ENCODE data around the gene EPO.
"Not testable (repeated sequence)": the region's sequence is repeated elsewhere in the genome, so short reads cannot be mapped to it uniquely, and the experiment has no call there.

The EPO gene

GRCh38 chr7:100724364-100724763 is 4.1 kb downstream of the EPO start:
- H3K4me1 ChIP-seq (ENCODE audit: control extremely low read depth in 1 of 4, control insufficient read depth in 4 of 4, insufficient read depth in 4 of 4, low read length in 3 of 4) = peaks cover 0 to 14% (median 8%) of the 10 kb centered on the region in 4 experiments
- WGBS (ENCODE audit: insufficient coverage) = 100% methylated on average over 1 of the region's 2 CpGs
- H3K27ac ChIP-seq (ENCODE audit: insufficient read depth in 1 of 2, low read depth in 1 of 2, low read length in 2 of 2, poor library complexity in 1 of 2, severe bottlenecking in 2 of 2); H3K4me3 ChIP-seq (ENCODE audit: control insufficient read depth in 1 of 7, extremely low read depth in 1 of 7, insufficient read depth in 4 of 7, low read depth in 2 of 7, low read length in 6 of 7); DNase-seq; H3K9me3 ChIP-seq (ENCODE audit: control extremely low read depth in 1 of 5, control insufficient read depth in 4 of 5, insufficient read depth in 2 of 5, low read depth in 1 of 5, low read length in 4 of 5); H3K36me3 ChIP-seq (ENCODE audit: control insufficient read depth in 4 of 4, insufficient read depth in 4 of 4, low read length in 3 of 4); POLR2A ChIA-PET: not testable (repeated sequence)
- H3K27me3 ChIP-seq (replicated peaks in 2 of 5; ENCODE audit: control insufficient read depth in 4 of 5, insufficient read depth in 5 of 5, low read length in 4 of 5) = peaks cover 2 to 43% (median 29%) of the 10 kb centered on the region in 5 experiments
- CTCF ChIA-PET = interaction anchor here (1.0 to 5.0 kb wide), 6 partner anchors 8 to 127 kb away, joined by 3 to 30 read pairs (median 8); partner anchors contain the start of genes POP7, SLC12A9 and ZAN

GRCh38 chr7:100726996-100727761 is 6.9 kb downstream of the EPO start:
- Histone ChIP-seq H3K4me1 (ENCODE audit: control extremely low read depth in 1 of 4, control insufficient read depth in 4 of 4, insufficient read depth in 4 of 4, low read length in 3 of 4) (no peaks in the 10 kb centered on the region), H3K36me3 (ENCODE audit: control insufficient read depth in 4 of 4, insufficient read depth in 4 of 4, low read length in 3 of 4) (no peaks in the 10 kb centered on the region), H3K27me3 (replicated peaks in 2 of 5; ENCODE audit: control insufficient read depth in 4 of 5, insufficient read depth in 5 of 5, low read length in 4 of 5) (peaks cover 2 to 16% (median 14%) of the 10 kb centered on the region in 5 experiments), H3K4me3 (ENCODE audit: control insufficient read depth in 1 of 7, extremely low read depth in 1 of 7, insufficient read depth in 4 of 7, low read depth in 2 of 7, low read length in 6 of 7) (no peak overlapping the region), H3K27ac (ENCODE audit: insufficient read depth in 1 of 2, low read depth in 1 of 2, low read length in 2 of 2, poor library complexity in 1 of 2, severe bottlenecking in 2 of 2) (no peak overlapping the region), H3K9me3 (ENCODE audit: control extremely low read depth in 1 of 5, control insufficient read depth in 4 of 5, insufficient read depth in 2 of 5, low read depth in 1 of 5, low read length in 4 of 5) (no peaks in the 10 kb centered on the region)
- WGBS (ENCODE audit: insufficient coverage) = 82% methylated on average over 10 of the region's 12 CpGs
- no peak for DNase-seq
- ChIA-PET CTCF (interaction anchor here (0.7 to 1.6 kb wide), 4 partner anchors 9 to 104 kb away, joined by 3 read pairs; no protein-coding TSS in a partner anchor), POLR2A (no interaction called here)

GRCh38 chr7:100728196-100728595 is 7.9 kb downstream of the EPO start:
- Histone ChIP-seq H3K4me1 (ENCODE audit: control extremely low read depth in 1 of 4, control insufficient read depth in 4 of 4, insufficient read depth in 4 of 4, low read length in 3 of 4) (no peaks in the 10 kb centered on the region), H3K27me3 (replicated peaks in 2 of 5; ENCODE audit: control insufficient read depth in 4 of 5, insufficient read depth in 5 of 5, low read length in 4 of 5) (peaks cover 2 to 9% (median 8%) of the 10 kb centered on the region in 5 experiments), H3K27ac (ENCODE audit: insufficient read depth in 1 of 2, low read depth in 1 of 2, low read length in 2 of 2, poor library complexity in 1 of 2, severe bottlenecking in 2 of 2) (no peak overlapping the region), H3K36me3 (ENCODE audit: control insufficient read depth in 4 of 4, insufficient read depth in 4 of 4, low read length in 3 of 4) (no peaks in the 10 kb centered on the region), H3K9me3 (ENCODE audit: control extremely low read depth in 1 of 5, control insufficient read depth in 4 of 5, insufficient read depth in 2 of 5, low read depth in 1 of 5, low read length in 4 of 5) (no peaks in the 10 kb centered on the region), H3K4me3 (ENCODE audit: control insufficient read depth in 1 of 7, extremely low read depth in 1 of 7, insufficient read depth in 4 of 7, low read depth in 2 of 7, low read length in 6 of 7) (no peak overlapping the region)
- ChIA-PET CTCF (interaction anchor here (0.6 to 1.6 kb wide), 8 partner anchors 10 to 682 kb away, joined by 3 to 5 read pairs (median 4); partner anchors contain the start of gene POP7), POLR2A (interaction anchor here (0.8 kb wide), 1 partner anchor 91 kb away, joined by 4 read pairs; no protein-coding TSS in a partner anchor)
- no peak for DNase-seq
- WGBS (ENCODE audit: insufficient coverage) = 100% methylated on average over 5 of the region's 8 CpGs

- no peak overlapping the region for H3K4me3 ChIP-seq (ENCODE audit: control insufficient read depth in 1 of 7, extremely low read depth in 1 of 7, insufficient read depth in 4 of 7, low read depth in 2 of 7, low read length in 6 of 7)
- no peak overlapping the region for H3K27ac ChIP-seq (ENCODE audit: insufficient read depth in 1 of 2, low read depth in 1 of 2, low read length in 2 of 2, poor library complexity in 1 of 2, severe bottlenecking in 2 of 2)
- H3K36me3 ChIP-seq (ENCODE audit: control insufficient read depth in 4 of 4, insufficient read depth in 4 of 4, low read length in 3 of 4) = no peaks in the 10 kb centered on the region
- H3K4me1 ChIP-seq (ENCODE audit: control extremely low read depth in 1 of 4, control insufficient read depth in 4 of 4, insufficient read depth in 4 of 4, low read length in 3 of 4) = peaks cover 0 to 4% (median 0%) of the 10 kb centered on the region in 4 experiments
- DNase-seq = no peak
- H3K27me3 ChIP-seq (replicated peaks in 2 of 5; ENCODE audit: control insufficient read depth in 4 of 5, insufficient read depth in 5 of 5, low read length in 4 of 5) = peaks cover 2 to 8% (median 4%) of the 10 kb centered on the region in 5 experiments
- WGBS (ENCODE audit: insufficient coverage) = no CpG with 5 or more reads among the region's 3 CpGs
- POLR2A ChIA-PET = no interaction called here
- H3K9me3 ChIP-seq (ENCODE audit: control extremely low read depth in 1 of 5, control insufficient read depth in 4 of 5, insufficient read depth in 2 of 5, low read depth in 1 of 5, low read length in 4 of 5) = no peaks in the 10 kb centered on the region
- CTCF ChIA-PET = interaction anchor here (1.2 kb wide), 1 partner anchor 16 kb away, joined by 4 read pairs; no protein-coding TSS in a partner anchor
Measured at GRCh38 chr7:100730136-100730800, 10.0 kb downstream of the EPO start.

GRCh38 chr7:100731937-100732636 is 11.8 kb downstream of the EPO start:
- Histone ChIP-seq H3K27ac (ENCODE audit: insufficient read depth in 1 of 2, low read depth in 1 of 2, low read length in 2 of 2, poor library complexity in 1 of 2, severe bottlenecking in 2 of 2) (no peak overlapping the region), H3K4me3 (ENCODE audit: control insufficient read depth in 1 of 7, extremely low read depth in 1 of 7, insufficient read depth in 4 of 7, low read depth in 2 of 7, low read length in 6 of 7) (no peak overlapping the region), H3K27me3 (replicated peaks in 2 of 5; ENCODE audit: control insufficient read depth in 4 of 5, insufficient read depth in 5 of 5, low read length in 4 of 5) (peaks cover 0 to 6% (median 2%) of the 10 kb centered on the region in 5 experiments), H3K36me3 (ENCODE audit: control insufficient read depth in 4 of 4, insufficient read depth in 4 of 4, low read length in 3 of 4) (no peaks in the 10 kb centered on the region), H3K9me3 (ENCODE audit: control extremely low read depth in 1 of 5, control insufficient read depth in 4 of 5, insufficient read depth in 2 of 5, low read depth in 1 of 5, low read length in 4 of 5) (no peaks in the 10 kb centered on the region), H3K4me1 (ENCODE audit: control extremely low read depth in 1 of 4, control insufficient read depth in 4 of 4, insufficient read depth in 4 of 4, low read length in 3 of 4) (peaks cover 0 to 4% (median 0%) of the 10 kb centered on the region in 4 experiments)
- ChIA-PET POLR2A (no interaction called here), CTCF (interaction anchor here (0.6 to 2.0 kb wide), 5 partner anchors 9 to 68 kb away, joined by 3 to 5 read pairs (median 3); partner anchors contain the start of gene POP7)
- no peak for DNase-seq
- WGBS (ENCODE audit: insufficient coverage) = no CpG with 5 or more reads among the region's 11 CpGs

- Histone ChIP-seq H3K36me3 (ENCODE audit: control insufficient read depth in 4 of 4, insufficient read depth in 4 of 4, low read length in 3 of 4) (no peaks in the 10 kb centered on the region), H3K4me1 (ENCODE audit: control extremely low read depth in 1 of 4, control insufficient read depth in 4 of 4, insufficient read depth in 4 of 4, low read length in 3 of 4) (peaks cover 0 to 4% (median 0%) of the 10 kb centered on the region in 4 experiments), H3K4me3 (ENCODE audit: control insufficient read depth in 1 of 7, extremely low read depth in 1 of 7, insufficient read depth in 4 of 7, low read depth in 2 of 7, low read length in 6 of 7) (no peak overlapping the region), H3K27me3 (replicated peaks in 2 of 5; ENCODE audit: control insufficient read depth in 4 of 5, insufficient read depth in 5 of 5, low read length in 4 of 5) (peaks cover 0 to 3% (median 0%) of the 10 kb centered on the region in 5 experiments), H3K27ac (ENCODE audit: insufficient read depth in 1 of 2, low read depth in 1 of 2, low read length in 2 of 2, poor library complexity in 1 of 2, severe bottlenecking in 2 of 2) (no peak overlapping the region), H3K9me3 (ENCODE audit: control extremely low read depth in 1 of 5, control insufficient read depth in 4 of 5, insufficient read depth in 2 of 5, low read depth in 1 of 5, low read length in 4 of 5) (no peaks in the 10 kb centered on the region)
- no peak for DNase-seq
- ChIA-PET POLR2A (interaction anchor here (0.6 kb wide), 1 partner anchor 46 kb away, joined by 3 read pairs; no protein-coding TSS in a partner anchor), CTCF (interaction anchor here (0.8 kb wide), 1 partner anchor 9 kb away, joined by 3 read pairs; no protein-coding TSS in a partner anchor)
- no CpG with 5 or more reads among the region's 7 CpGs for WGBS (ENCODE audit: insufficient coverage)
Measured at GRCh38 chr7:100735730-100736129, 15.5 kb downstream of the EPO start.

All from common myeloid progenitor, CD34-positive (primary cell).